GM23338 (cell line): ENCODE data around the gene CEPT1. TPM values are rescaled to one million over a fixed set of nuclear protein-coding genes. Genes with fewer than 3 reads are reported as not detected.

ENCODE experiments used
- ATAC-seq: fragments of 200-7000 bp; cut with Tn5 transposase; 3 replicates; pipeline ENCODE4 v1.9.1; 2020
- DNase-seq: peaks from one replicate; pipeline ENCODE4 v3.0.0-alpha.2; 2015; ENCODE audit warnings: low spot score
- H2AFZ ChIP-seq: fragments of 200-600 bp; sonication (generic); 2 replicates; pipeline ENCODE4 v1.8.0; 2016; ENCODE audit warnings: antibody characterized with exemption, mild to moderate bottlenecking, moderate library complexity
- H3F3A ChIP-seq: fragments of 200-600 bp; sonication (generic); replicated peaks from 2 replicates; pipeline ENCODE4 v1.8.0; 2017; ENCODE audit warnings: antibody characterized with exemption, mixed run types, low read depth
- H3K27ac ChIP-seq: fragments of 200-600 bp; sonication (generic); 2 replicates; pipeline ENCODE4 v1.6.1; 2016; ENCODE audit warnings: low read depth
- H3K27me3 ChIP-seq: fragments of 200-600 bp; sonication (generic); 2 replicates; pipeline ENCODE4 v1.8.0; 2016; ENCODE audit warnings: mild to moderate bottlenecking, mixed run types, moderate library complexity; ENCODE audit not compliant: insufficient read depth
- H3K36me3 ChIP-seq: fragments of 200-600 bp; sonication (generic); 2 replicates; pipeline ENCODE4 v1.8.0; 2016; ENCODE audit warnings: mild to moderate bottlenecking; ENCODE audit not compliant: insufficient read depth
- H3K4me1 ChIP-seq: fragments of 200-600 bp; sonication (generic); 2 replicates; pipeline ENCODE4 v1.8.0; 2016; ENCODE audit warnings: mild to moderate bottlenecking, moderate library complexity; ENCODE audit not compliant: insufficient read depth
- H3K4me2 ChIP-seq: fragments of 200-600 bp; sonication (generic); 2 replicates; pipeline ENCODE4 v1.7.1; 2017; ENCODE audit warnings: mixed run types
- H3K4me3 ChIP-seq: fragments of 200-600 bp; sonication (generic); 2 replicates; pipeline ENCODE4 v1.6.1; 2016; ENCODE audit warnings: mixed run types
- H3K79me2 ChIP-seq: fragments of 200-600 bp; sonication (generic); replicated peaks from 2 replicates; pipeline ENCODE4 v1.8.0; 2017; ENCODE audit warnings: mild to moderate bottlenecking; ENCODE audit not compliant: insufficient read depth
- H3K9me2 ChIP-seq: fragments of 200-600 bp; sonication (generic); 2 replicates; pipeline ENCODE4 v1.8.0; 2017; ENCODE audit not compliant: insufficient read depth
- H4K20me1 ChIP-seq: fragments of 200-600 bp; sonication (generic); replicated peaks from 2 replicates; pipeline ENCODE4 v1.8.0; 2017; ENCODE audit warnings: mild to moderate bottlenecking; ENCODE audit not compliant: insufficient read depth
- H3K27ac Mint-ChIP-seq: 2 replicates; pipeline ENCODE4 v1.8.0; 2020; ENCODE audit warnings: inconsistent platforms, mild to moderate bottlenecking, moderate library complexity, mixed read lengths
- H3K27me3 Mint-ChIP-seq: 3 replicates; pipeline ENCODE4 v1.8.0; 2022; ENCODE audit warnings: low read depth, mild to moderate bottlenecking, moderate library complexity, mixed read lengths, inconsistent platforms; ENCODE audit not compliant: insufficient read depth, poor library complexity
- H3K36me3 Mint-ChIP-seq: 3 replicates; pipeline ENCODE4 v1.8.0; 2021; ENCODE audit warnings: low read depth, mild to moderate bottlenecking, inconsistent platforms, moderate library complexity, mixed read lengths
- H3K4me1 Mint-ChIP-seq: 3 replicates; pipeline ENCODE4 v1.8.0; 2020; ENCODE audit warnings: mild to moderate bottlenecking, inconsistent platforms, mixed read lengths
- H3K4me3 Mint-ChIP-seq: 3 replicates; pipeline ENCODE4 v1.8.0; 2021; ENCODE audit warnings: moderate library complexity, mild to moderate bottlenecking, inconsistent platforms, mixed read lengths
- H3K9me3 Mint-ChIP-seq: 3 replicates; pipeline ENCODE4 v1.8.0; 2020; ENCODE audit warnings: moderate library complexity, mild to moderate bottlenecking, inconsistent platforms, mixed read lengths
- CREB1 ChIP-seq: fragments of 250-450 bp; sonication (Bioruptor Pico); IDR thresholded peaks from 2 replicates; pipeline ENCODE4 v1.5.0; 2020; ENCODE audit warnings: low read depth, mild to moderate bottlenecking, moderate library complexity
- EZH2 ChIP-seq: fragments of 200-600 bp; sonication (generic); IDR thresholded peaks from one replicate; pipeline ENCODE4 v1.8.0; 2017; ENCODE audit warnings: antibody characterized with exemption, mild to moderate bottlenecking, low read depth; ENCODE audit not compliant: unreplicated experiment
- EZH2phosphoT487 ChIP-seq: fragments of 200-600 bp; sonication (generic); IDR thresholded peaks from one replicate; pipeline ENCODE4 v1.8.1; 2018; ENCODE audit warnings: antibody characterized with exemption; ENCODE audit not compliant: unreplicated experiment
- NANOG ChIP-seq: IDR thresholded peaks from 2 replicates; pipeline ENCODE4 v1.6.1; 2016; ENCODE audit warnings: antibody characterized with exemption, borderline replicate concordance
- POLR2AphosphoS5 ChIP-seq: IDR thresholded peaks from 2 replicates; pipeline ENCODE4 v1.6.1; 2016; ENCODE audit warnings: antibody characterized with exemption, low read depth
- STAT1 ChIP-seq: IDR thresholded peaks from one replicate; pipeline ENCODE4 v1.6.1; 2016; ENCODE audit warnings: antibody characterized with exemption; ENCODE audit not compliant: unreplicated experiment
- polyA plus RNA-seq: library from polyadenylated mRNA; unstranded; fragments of >200 nt; fragmentation: Nextera tagmentation; extraction: Ambion mirVana; gene quantifications from 2 replicates; pipeline ENCODE4 v1.2.1, GENCODE V29; 2016
- total RNA-seq: library from RNA; depleted of rRNA; stranded (reverse); fragments of >200 nt; shearing (Covaris generic); gene quantifications from 2 replicates; pipeline ENCODE4 v1.2.3, GENCODE V29; 2014
- TF ChIP-seq, protein P1 (sequence below): IDR thresholded peaks from 2 replicates; pipeline ENCODE4 v1.6.1; 2016; ENCODE audit warnings: antibody characterized with exemption
- TF ChIP-seq, protein P2 (sequence below), 2 experiments: fragments of 200-600 bp in 1 of 2; sonication (generic) in 1 of 2; conservative IDR thresholded peaks; 2 replicates each; pipeline versions ENCODE4 v1.5.1 to v1.6.1; 2016 to 2017; ENCODE audit warnings: antibody characterized with exemption in 2 of 2, low read depth in 2 of 2, mild to moderate bottlenecking in 2 of 2, moderate library complexity in 1 of 2
- TF ChIP-seq, protein P3 (sequence below): IDR thresholded peaks from one replicate; pipeline ENCODE4 v1.6.1; 2018; ENCODE audit warnings: antibody characterized with exemption; ENCODE audit not compliant: unreplicated experiment

The CEPT1 gene
- total and polyA plus RNA-seq, 2 experiments from 2014 or later: 17.3 to 39.5 TPM

DNA sequence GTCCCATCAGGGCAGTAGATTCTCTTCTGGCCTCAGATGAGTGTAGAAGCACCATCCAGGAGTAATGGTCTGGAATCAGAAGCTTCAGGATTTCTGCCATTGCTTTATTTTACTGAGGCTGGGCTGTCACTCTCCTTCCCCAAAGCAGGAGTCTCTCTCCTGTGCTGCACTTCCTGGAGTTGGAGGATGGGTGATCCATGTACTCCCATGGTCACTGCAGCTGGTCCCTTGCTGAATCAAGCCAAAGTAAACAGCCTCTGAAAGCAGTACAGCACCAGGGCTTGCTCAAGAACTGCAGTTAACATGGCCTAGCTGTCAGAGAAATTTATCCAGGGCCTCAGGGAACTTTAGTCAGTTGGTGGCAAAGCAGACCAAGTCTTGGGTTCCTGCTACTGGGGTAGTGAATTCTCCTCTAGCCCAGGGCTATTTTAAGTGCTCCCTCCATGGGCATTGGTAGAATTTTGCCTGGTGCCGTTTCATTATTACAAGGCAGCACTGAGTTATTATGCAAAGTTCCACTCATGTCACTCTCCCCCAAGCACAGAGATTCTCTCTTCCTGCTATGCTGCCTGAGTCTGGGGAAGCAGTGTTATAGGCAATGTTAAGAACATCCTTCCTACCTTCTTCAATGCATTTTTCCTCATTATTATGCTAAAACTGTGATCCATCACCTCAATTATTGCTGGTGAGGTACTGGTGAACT is 29.7 kb upstream of the CEPT1 start:
- no peak overlapping the region for H3K4me2 ChIP-seq
- H3K4me1 ChIP-seq: no peaks in the 10 kb centered on the region
- no peak overlapping the region for H3K4me3 ChIP-seq
- no peak overlapping the region for H3K4me3 Mint-ChIP-seq
- no peaks in the 10 kb centered on the region for H4K20me1 ChIP-seq
- no peaks in the 10 kb centered on the region for H3K36me3 ChIP-seq
- peaks cover 2% of the 10 kb centered on the region for H3K27me3 Mint-ChIP-seq
- ATAC-seq (no peak), DNase-seq (no peak)
- H3K27ac ChIP-seq: no peak overlapping the region
- no peaks in the 10 kb centered on the region for H3K9me2 ChIP-seq
- no peaks in the 10 kb centered on the region for H3K79me2 ChIP-seq
- no peaks in the 10 kb centered on the region for H3K27me3 ChIP-seq
- H3F3A ChIP-seq: no peaks in the 10 kb centered on the region
- no peak overlapping the region for H3K27ac Mint-ChIP-seq
- no peaks in the 10 kb centered on the region for H3K4me1 Mint-ChIP-seq
- peaks cover 6% of the 10 kb centered on the region; the same call in 1 of the 3 replicates for H3K9me3 Mint-ChIP-seq
- H3K36me3 Mint-ChIP-seq: peaks cover 9% of the 10 kb centered on the region; the same call in 2 of the 3 replicates
- H2AFZ ChIP-seq: no peak overlapping the region
- TF ChIP-seq POLR2AphosphoS5 (no peak), EZH2phosphoT487 (no peak), STAT1 (no peak), NANOG (no peak), EZH2 (no peak), CREB1 (CRISPR knock-in tag) (no peak)
- TF ChIP-seq, protein P1, sequence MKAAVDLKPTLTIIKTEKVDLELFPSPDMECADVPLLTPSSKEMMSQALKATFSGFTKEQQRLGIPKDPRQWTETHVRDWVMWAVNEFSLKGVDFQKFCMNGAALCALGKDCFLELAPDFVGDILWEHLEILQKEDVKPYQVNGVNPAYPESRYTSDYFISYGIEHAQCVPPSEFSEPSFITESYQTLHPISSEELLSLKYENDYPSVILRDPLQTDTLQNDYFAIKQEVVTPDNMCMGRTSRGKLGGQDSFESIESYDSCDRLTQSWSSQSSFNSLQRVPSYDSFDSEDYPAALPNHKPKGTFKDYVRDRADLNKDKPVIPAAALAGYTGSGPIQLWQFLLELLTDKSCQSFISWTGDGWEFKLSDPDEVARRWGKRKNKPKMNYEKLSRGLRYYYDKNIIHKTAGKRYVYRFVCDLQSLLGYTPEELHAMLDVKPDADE: no peak
- TF ChIP-seq, protein P2, sequence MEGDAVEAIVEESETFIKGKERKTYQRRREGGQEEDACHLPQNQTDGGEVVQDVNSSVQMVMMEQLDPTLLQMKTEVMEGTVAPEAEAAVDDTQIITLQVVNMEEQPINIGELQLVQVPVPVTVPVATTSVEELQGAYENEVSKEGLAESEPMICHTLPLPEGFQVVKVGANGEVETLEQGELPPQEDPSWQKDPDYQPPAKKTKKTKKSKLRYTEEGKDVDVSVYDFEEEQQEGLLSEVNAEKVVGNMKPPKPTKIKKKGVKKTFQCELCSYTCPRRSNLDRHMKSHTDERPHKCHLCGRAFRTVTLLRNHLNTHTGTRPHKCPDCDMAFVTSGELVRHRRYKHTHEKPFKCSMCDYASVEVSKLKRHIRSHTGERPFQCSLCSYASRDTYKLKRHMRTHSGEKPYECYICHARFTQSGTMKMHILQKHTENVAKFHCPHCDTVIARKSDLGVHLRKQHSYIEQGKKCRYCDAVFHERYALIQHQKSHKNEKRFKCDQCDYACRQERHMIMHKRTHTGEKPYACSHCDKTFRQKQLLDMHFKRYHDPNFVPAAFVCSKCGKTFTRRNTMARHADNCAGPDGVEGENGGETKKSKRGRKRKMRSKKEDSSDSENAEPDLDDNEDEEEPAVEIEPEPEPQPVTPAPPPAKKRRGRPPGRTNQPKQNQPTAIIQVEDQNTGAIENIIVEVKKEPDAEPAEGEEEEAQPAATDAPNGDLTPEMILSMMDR (conservative IDR thresholded peaks at IDR 0.05; ENCODE audit: low read depth in 2 of 2): no peak
- TF ChIP-seq, protein P3, sequence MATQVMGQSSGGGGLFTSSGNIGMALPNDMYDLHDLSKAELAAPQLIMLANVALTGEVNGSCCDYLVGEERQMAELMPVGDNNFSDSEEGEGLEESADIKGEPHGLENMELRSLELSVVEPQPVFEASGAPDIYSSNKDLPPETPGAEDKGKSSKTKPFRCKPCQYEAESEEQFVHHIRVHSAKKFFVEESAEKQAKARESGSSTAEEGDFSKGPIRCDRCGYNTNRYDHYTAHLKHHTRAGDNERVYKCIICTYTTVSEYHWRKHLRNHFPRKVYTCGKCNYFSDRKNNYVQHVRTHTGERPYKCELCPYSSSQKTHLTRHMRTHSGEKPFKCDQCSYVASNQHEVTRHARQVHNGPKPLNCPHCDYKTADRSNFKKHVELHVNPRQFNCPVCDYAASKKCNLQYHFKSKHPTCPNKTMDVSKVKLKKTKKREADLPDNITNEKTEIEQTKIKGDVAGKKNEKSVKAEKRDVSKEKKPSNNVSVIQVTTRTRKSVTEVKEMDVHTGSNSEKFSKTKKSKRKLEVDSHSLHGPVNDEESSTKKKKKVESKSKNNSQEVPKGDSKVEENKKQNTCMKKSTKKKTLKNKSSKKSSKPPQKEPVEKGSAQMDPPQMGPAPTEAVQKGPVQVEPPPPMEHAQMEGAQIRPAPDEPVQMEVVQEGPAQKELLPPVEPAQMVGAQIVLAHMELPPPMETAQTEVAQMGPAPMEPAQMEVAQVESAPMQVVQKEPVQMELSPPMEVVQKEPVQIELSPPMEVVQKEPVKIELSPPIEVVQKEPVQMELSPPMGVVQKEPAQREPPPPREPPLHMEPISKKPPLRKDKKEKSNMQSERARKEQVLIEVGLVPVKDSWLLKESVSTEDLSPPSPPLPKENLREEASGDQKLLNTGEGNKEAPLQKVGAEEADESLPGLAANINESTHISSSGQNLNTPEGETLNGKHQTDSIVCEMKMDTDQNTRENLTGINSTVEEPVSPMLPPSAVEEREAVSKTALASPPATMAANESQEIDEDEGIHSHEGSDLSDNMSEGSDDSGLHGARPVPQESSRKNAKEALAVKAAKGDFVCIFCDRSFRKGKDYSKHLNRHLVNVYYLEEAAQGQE: no peak
